Activated CD8-positive, alpha-beta memory T cell treated with anti-CD3 and anti-CD28 coated beads, Interleukin-2, amount 10 ng/mL, durations not matched to agents 7 days and 5 days (primary cell): ENCODE data around the gene PCDH1. TPM values are rescaled to one million over a fixed set of nuclear protein-coding genes. Genes with fewer than 3 reads are reported as not detected.
A peak's percentile ranks its signal among the peaks of the same experiment; 100 is the strongest.

ENCODE experiments used
- ATAC-seq: fragments of 150-1000 bp; cut with Tn5 transposase; one replicate; pipeline ENCODE4 v1.10.0; 2021; ENCODE audit warnings: moderate library complexity
- CTCF ChIA-PET: fragments of 350-600 bp; sonication (Branson Sonifier 250); formaldehyde crosslinking; loops from one replicate; lab custom pipeline; 2021; ENCODE audit warnings: antibody characterized with exemption; lab: Charles Lee
- DNase-seq: peaks from one replicate; pipeline ENCODE4 v3.0.0-alpha.2; 2020
- H3K27ac Mint-ChIP-seq: one replicate; pipeline ENCODE4 v1.8.0; 2021; ENCODE audit warnings: mild to moderate bottlenecking, mixed read lengths
- H3K27me3 Mint-ChIP-seq: one replicate; pipeline ENCODE4 v1.8.0; 2021; ENCODE audit warnings: mixed read lengths
- H3K36me3 Mint-ChIP-seq: one replicate; pipeline ENCODE4 v1.8.0; 2021; ENCODE audit warnings: mild to moderate bottlenecking, mixed read lengths
- H3K4me1 Mint-ChIP-seq: one replicate; pipeline ENCODE4 v1.8.0; 2021; ENCODE audit warnings: mixed read lengths
- H3K4me3 Mint-ChIP-seq: one replicate; pipeline ENCODE4 v1.8.0; 2021; ENCODE audit warnings: mild to moderate bottlenecking, moderate library complexity, mixed read lengths
- H3K9me3 Mint-ChIP-seq: one replicate; pipeline ENCODE4 v1.8.0; 2022; ENCODE audit warnings: low read depth, mixed read lengths
- total RNA-seq, 2 experiments: library from RNA; stranded (reverse); gene quantifications; one replicate each; pipeline ENCODE4 v1.2.3, GENCODE V29; 2021

PCDH1 gene
- total RNA-seq, 2 experiments from 2014 or later = not detected

GRCh38 chr5:141814064-141814964 lies 63.9 kb downstream of the PCDH1 start:
- CTCF ChIA-PET = interaction anchor here (0.9 to 7.4 kb wide), 13 partner anchors 9 to 250 kb away, joined by 3 to 74 read pairs (median 5); partner anchors contain the start of gene PCDH1
- no peak overlapping the region for H3K4me3 Mint-ChIP-seq
- H3K36me3 Mint-ChIP-seq = no peaks in the 10 kb centered on the region
- H3K4me1 Mint-ChIP-seq = no peaks in the 10 kb centered on the region
- no peaks in the 10 kb centered on the region for H3K9me3 Mint-ChIP-seq
- peaks cover 48% of the 10 kb centered on the region for H3K27me3 Mint-ChIP-seq
- no peak overlapping the region for H3K27ac Mint-ChIP-seq
- ATAC-seq (peak; percentile 64), DNase-seq (peak; percentile 64)

DNA sequence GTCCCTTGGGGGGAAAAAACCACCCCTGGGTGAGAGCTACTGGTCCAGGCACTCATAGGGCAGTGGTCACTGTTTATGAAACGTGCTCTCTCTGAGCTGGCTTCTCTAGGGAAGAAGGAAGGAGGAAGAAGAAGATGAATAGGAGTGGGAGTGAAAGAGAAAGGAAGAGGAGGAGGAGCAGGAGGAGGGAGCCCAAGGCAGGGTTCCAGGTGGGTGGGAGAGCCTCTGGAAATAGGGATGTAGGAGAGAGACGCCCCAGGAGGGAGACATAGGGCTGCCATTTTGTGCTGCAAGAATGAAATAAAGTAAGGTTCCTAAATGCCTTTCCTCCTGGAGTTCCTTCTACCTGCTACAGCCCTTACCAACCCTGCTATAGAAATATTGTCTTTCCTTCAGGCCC lies 65.7 kb downstream of the PCDH1 start:
- ATAC-seq = no peak
- Mint-ChIP-seq H3K27me3 (peaks cover 63% of the 10 kb centered on the region), H3K4me3 (no peak overlapping the region), H3K36me3 (no peaks in the 10 kb centered on the region), H3K4me1 (peaks cover 5% of the 10 kb centered on the region), H3K9me3 (no peaks in the 10 kb centered on the region), H3K27ac (no peak overlapping the region)
- DNase-seq = no peak
- CTCF ChIA-PET = interaction anchor here (0.6 to 7.4 kb wide), 10 partner anchors 15 to 130 kb away, joined by 3 to 74 read pairs (median 4); partner anchors contain the start of genes ARAP3 and PCDH1

DNA sequence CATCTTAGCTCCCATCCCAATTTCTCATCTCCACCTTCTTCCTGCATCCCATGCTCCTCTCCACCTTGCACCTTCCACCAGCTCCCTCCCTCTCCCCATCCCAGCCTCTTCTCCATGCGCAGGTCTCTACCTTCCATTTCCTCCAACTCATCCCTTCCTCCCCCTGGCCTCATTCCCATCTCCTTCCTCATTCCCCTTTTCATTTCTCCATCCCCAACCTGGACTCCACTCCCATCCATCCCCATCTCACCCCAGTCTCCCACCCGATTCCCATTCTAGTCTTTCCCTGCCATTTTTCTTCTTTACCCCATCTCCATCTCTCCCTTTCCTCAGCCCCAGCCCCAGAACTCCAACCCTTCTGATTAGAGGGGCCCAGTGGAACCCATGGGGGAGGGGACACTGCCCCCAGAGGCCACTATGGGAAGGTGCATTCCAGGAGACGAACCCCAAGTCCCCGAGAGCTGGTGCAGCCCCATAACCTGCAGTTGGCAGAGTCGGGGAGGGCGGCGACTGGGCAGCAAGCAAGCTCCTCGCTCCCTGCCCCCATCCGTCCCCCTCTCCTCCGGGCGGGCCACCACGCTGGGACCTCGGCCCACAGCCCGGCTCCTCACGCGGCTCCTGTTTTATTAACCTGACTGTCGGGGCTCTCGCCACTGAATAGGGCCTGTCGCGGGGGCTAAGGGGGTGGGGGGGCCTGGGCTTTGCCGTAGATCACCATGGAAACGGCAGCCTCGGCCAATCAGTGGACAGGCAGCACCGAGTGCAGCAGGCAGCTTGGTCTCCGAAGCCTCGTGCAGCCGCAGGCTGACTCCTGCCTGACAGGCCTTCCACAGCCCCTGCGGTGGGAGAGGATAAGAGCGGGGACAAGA lies 66.7 kb downstream of the PCDH1 start:
- H3K4me1 Mint-ChIP-seq = peaks cover 5% of the 10 kb centered on the region
- DNase-seq (peak; percentile 49), ATAC-seq (peak; percentile 75)
- peaks cover 64% of the 10 kb centered on the region for H3K27me3 Mint-ChIP-seq
- no peak overlapping the region for H3K27ac Mint-ChIP-seq
- no peaks in the 10 kb centered on the region for H3K9me3 Mint-ChIP-seq
- CTCF ChIA-PET = interaction anchor here (0.7 to 7.4 kb wide), 20 partner anchors 9 to 152 kb away, joined by 3 to 74 read pairs (median 3); partner anchors contain the start of genes ARAP3, PCDH1 and PCDH12
- no peak overlapping the region for H3K4me3 Mint-ChIP-seq
- H3K36me3 Mint-ChIP-seq = no peaks in the 10 kb centered on the region

- CTCF ChIA-PET = interaction anchor here (1.0 to 7.4 kb wide), 9 partner anchors 10 to 124 kb away, joined by 3 to 74 read pairs (median 5); partner anchors contain the start of gene PCDH1
- ATAC-seq = no peak
- H3K36me3 Mint-ChIP-seq = no peaks in the 10 kb centered on the region
Observed at GRCh38 chr5:141810702-141811101, 67.5 kb downstream of the PCDH1 start.

GRCh38 chr5:141809380-141810096 lies 68.7 kb downstream of the PCDH1 start:
- H3K4me1 Mint-ChIP-seq = peaks cover 5% of the 10 kb centered on the region
- H3K27me3 Mint-ChIP-seq = peaks cover 67% of the 10 kb centered on the region
- DNase-seq = no peak
- H3K9me3 Mint-ChIP-seq = no peaks in the 10 kb centered on the region
- no peaks in the 10 kb centered on the region for H3K36me3 Mint-ChIP-seq
- CTCF ChIA-PET = interaction anchor here (1.2 to 2.6 kb wide), 5 partner anchors 41 to 151 kb away, joined by 3 to 12 read pairs (median 7); partner anchors contain the start of gene PCDH1
- no peak for ATAC-seq
- H3K4me3 Mint-ChIP-seq = no peak overlapping the region
- H3K27ac Mint-ChIP-seq = no peak overlapping the region

More at GRCh38 chr5:141810702-141811101, 67.5 kb downstream of the PCDH1 start:
- Mint-ChIP-seq H3K4me1 (peaks cover 5% of the 10 kb centered on the region), H3K9me3 (no peaks in the 10 kb centered on the region), H3K27me3 (peaks cover 63% of the 10 kb centered on the region), H3K27ac (no peak overlapping the region), H3K4me3 (no peak overlapping the region)
- DNase-seq = no peak

DNA sequence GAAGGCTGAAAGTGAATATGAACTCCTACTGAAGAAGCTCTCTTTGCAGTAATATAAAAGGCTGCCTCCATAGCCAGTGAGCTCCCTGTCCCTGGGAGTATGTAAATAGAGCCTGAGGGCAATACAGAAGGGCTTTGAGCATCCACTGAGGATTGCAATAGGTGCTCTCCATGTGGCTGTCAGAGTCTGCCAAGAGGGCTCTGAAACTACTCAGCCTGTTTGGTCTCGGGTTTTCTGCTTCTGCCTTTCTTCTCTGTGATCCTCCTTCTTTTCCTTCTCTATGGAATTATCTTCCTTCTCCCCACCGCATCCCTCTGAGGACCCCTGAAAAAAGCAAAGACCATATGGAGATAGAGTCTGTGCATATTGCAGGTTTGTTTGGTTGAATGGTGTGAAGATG lies 69.4 kb downstream of the PCDH1 start:
- Mint-ChIP-seq H3K27me3 (peaks cover 74% of the 10 kb centered on the region), H3K4me3 (no peak overlapping the region), H3K4me1 (peaks cover 5% of the 10 kb centered on the region), H3K36me3 (no peaks in the 10 kb centered on the region), H3K9me3 (no peaks in the 10 kb centered on the region), H3K27ac (no peak overlapping the region)
- ATAC-seq = no peak
- CTCF ChIA-PET = interaction anchor here (1.2 to 2.6 kb wide), 6 partner anchors 8 to 152 kb away, joined by 3 to 12 read pairs (median 8); partner anchors contain the start of gene PCDH1
- no peak for DNase-seq

DNA sequence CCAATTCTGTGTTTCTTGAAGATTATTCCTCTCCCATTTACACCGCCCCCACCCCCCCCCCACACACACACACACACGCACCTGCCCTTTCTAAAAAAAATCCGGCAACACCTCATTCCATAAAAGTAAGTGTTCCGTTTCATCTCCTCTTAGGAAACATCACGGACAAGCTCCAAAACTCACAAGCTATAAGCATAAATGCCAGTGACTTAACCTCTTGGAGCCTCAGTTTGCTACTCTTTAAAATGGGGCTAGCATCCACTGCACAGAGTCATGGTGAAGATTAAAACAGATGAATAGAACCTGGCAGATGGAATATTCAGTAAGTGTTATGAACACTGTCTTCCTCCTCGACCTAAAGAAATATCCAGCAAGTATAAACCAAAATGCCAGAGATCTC lies 70.5 kb downstream of the PCDH1 start:
- CTCF ChIA-PET = interaction anchor here (0.9 to 2.6 kb wide), 7 partner anchors 9 to 153 kb away, joined by 3 to 12 read pairs (median 7); partner anchors contain the start of gene PCDH1
- H3K27ac Mint-ChIP-seq = no peak overlapping the region
- DNase-seq = no peak
- H3K4me1 Mint-ChIP-seq = peaks cover 5% of the 10 kb centered on the region
- H3K36me3 Mint-ChIP-seq = no peaks in the 10 kb centered on the region
- peaks cover 80% of the 10 kb centered on the region for H3K27me3 Mint-ChIP-seq
- no peak overlapping the region for H3K4me3 Mint-ChIP-seq
- H3K9me3 Mint-ChIP-seq = no peaks in the 10 kb centered on the region
- ATAC-seq = no peak

- ATAC-seq (no peak), DNase-seq (no peak)
- Mint-ChIP-seq H3K27ac (no peak overlapping the region), H3K4me1 (peaks cover 5% of the 10 kb centered on the region), H3K27me3 (peaks cover 78% of the 10 kb centered on the region), H3K9me3 (no peaks in the 10 kb centered on the region), H3K36me3 (no peaks in the 10 kb centered on the region), H3K4me3 (no peak overlapping the region)
- CTCF ChIA-PET = interaction anchor here (1.6 to 2.6 kb wide), 4 partner anchors 9 to 153 kb away, joined by 3 to 12 read pairs (median 8); no protein-coding TSS in a partner anchor
Observed at GRCh38 chr5:141807329-141807728, 70.9 kb downstream of the PCDH1 start.

DNA sequence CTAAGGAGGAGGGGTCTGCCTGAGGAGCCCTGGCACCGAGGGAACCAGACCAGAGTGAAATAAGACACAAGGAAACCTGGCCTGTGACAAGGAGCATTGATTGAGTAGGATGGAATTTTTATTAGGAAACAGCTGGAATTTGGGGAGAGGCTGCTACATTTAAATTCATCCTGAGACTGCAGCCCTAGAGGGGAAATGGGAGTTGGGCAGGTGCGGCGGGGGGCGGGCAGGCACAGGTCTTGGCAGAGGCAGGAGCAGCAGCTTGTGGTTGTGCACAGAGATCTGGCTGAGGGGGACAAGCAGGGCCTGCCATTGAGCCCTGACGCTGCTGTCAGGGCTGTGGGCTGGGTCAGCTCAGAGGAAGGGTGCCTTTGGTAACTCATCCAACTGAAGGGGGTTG lies 71.6 kb downstream of the PCDH1 start:
- CTCF ChIA-PET = no interaction called here
- Mint-ChIP-seq H3K9me3 (no peaks in the 10 kb centered on the region), H3K27ac (no peak overlapping the region), H3K27me3 (peaks cover 73% of the 10 kb centered on the region), H3K4me3 (no peak overlapping the region), H3K4me1 (peaks cover 5% of the 10 kb centered on the region), H3K36me3 (no peaks in the 10 kb centered on the region)
- no peak for ATAC-seq
- DNase-seq = no peak

DNA sequence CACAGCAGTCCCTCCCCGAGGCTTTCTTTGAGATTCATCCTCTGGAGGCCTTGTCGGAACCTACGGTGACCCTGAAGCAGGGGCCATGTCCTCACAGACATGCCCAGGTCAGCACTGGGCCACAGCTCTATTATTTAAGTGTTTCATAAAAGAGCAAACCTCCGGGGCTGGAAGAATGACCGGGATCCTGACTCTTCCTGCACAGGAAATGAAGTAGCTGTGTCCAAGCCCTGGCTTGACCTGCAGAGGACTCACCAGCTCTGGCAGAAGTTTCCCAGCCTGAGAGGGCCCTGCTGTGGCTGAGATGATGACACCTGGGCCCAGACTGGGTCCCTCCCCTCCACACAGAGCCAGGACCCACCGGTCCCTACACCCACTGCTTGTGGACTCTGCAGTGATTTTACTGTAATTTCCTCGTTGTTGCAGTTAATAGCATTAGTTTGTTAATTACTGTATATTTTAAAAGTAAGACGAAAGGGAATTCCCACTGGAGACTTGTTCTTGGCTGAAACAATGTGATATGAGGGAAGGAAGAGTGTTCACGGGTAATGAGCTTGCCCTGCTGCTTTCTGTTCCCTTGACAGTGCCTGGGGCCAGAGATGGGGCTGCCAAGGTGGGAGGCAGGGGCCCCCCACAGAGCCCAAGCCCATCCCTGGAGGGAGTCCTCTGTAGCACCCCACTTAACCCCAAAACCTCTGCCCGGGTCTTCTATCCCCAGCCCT lies 72.2 kb downstream of the PCDH1 start:
- DNase-seq (no peak), ATAC-seq (no peak)
- H3K36me3 Mint-ChIP-seq = no peaks in the 10 kb centered on the region
- H3K4me3 Mint-ChIP-seq = no peak overlapping the region
- CTCF ChIA-PET = interaction anchor here (0.9 kb wide), 1 partner anchor 155 kb away, joined by 3 read pairs; no protein-coding TSS in a partner anchor
- peaks cover 71% of the 10 kb centered on the region for H3K27me3 Mint-ChIP-seq
- no peak overlapping the region for H3K27ac Mint-ChIP-seq
- H3K9me3 Mint-ChIP-seq = no peaks in the 10 kb centered on the region
- H3K4me1 Mint-ChIP-seq = peaks cover 5% of the 10 kb centered on the region

GRCh38 chr5:141804475-141804874 lies 73.7 kb downstream of the PCDH1 start:
- CTCF ChIA-PET = no interaction called here
- ATAC-seq = no peak
- DNase-seq = no peak
- H3K27ac Mint-ChIP-seq = no peak overlapping the region
- H3K27me3 Mint-ChIP-seq = peaks cover 59% of the 10 kb centered on the region
- H3K4me1 Mint-ChIP-seq = peaks cover 5% of the 10 kb centered on the region
- H3K4me3 Mint-ChIP-seq = no peak overlapping the region
- no peaks in the 10 kb centered on the region for H3K9me3 Mint-ChIP-seq
- H3K36me3 Mint-ChIP-seq = no peaks in the 10 kb centered on the region
